SK-N-DZ (cell line): ENCODE data around the gene PTRHD1.

Source experiments
- DNase-seq: peaks from one replicate; pipeline ENCODE4 v3.0.0-alpha.2; 2015; ENCODE audit warnings: low spot score

PTRHD1 gene

GRCh38 chr2:24762518-24762917 lies 30.7 kb downstream of the PTRHD1 start:
- DNase-seq, result no peak

DNA sequence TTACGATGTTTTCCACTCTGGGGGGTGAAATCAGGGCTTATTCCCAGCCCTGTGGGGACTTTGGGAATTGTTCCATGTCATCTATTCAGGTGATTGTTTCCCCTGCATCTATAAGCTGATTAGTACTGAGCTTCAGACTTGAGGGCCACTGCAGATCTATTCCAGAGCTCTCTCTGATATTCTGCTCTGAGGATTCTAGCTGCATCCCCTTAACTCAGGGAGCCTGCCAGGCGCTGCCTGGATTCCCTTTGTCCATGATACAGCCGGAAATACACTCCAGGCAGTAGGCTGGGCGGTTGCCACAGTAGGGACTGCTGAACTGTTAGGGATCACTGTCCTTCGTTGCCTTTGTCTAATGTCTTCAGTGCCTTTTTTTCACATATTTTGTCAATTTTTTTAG lies 31.3 kb downstream of the PTRHD1 start:
- DNase-seq, result no peak

- no peak for DNase-seq
These were observed 36.4 kb downstream of the PTRHD1 start for GRCh38 chr2:24756789-24757188.

- no peak for DNase-seq
These were observed 38.0 kb downstream of the PTRHD1 start for GRCh38 chr2:24754985-24755705.

DNA sequence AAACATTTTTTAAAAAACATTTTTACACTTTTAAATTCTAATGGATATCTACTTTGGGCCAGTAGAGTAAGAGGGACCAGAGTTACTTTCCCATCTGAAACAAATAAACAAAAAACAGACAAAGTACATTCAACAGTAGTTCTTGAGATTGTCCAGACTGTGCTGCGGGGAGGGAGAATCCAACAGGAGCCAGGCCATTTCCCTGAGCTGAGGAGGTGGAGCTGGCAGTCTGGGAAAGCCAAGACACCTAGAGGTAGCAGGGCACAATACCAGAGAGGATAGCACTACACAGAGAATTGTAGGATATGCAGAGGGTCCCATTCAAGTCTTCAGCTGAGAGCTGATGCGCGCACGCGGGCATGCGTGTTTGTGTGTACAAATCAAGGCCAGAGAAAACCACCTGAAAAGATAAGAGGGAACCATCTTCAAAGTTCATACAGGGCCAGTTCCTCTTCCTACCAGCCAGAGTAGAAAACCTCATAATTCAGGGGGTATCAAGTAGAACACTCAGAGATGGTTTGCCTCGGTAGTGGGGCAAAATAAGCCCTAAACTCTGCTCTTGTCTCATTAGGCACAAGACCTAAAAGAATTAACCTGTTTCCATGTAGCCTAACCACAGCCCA lies 44.0 kb downstream of the PTRHD1 start:
- DNase-seq, result peak; percentile 13

DNA sequence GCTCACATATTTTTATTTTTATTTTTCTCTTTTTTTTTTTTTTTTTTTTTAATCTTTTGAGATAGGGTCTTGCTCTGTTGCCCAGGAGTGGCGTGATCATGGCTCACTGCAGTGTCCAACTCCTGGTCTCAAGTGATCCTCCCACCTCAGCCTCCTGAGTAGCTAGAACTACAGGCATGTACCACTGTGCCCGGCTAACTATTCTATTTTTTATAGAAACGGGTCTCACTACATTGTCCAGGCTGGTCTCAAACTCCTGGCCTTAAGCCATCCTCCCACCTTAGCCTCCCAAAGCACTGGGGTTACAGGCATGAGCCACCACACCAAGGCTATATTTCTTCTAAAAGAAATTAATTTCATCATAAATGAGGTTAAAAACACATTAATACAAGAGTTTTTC lies 45.9 kb downstream of the PTRHD1 start:
- no peak for DNase-seq

DNA sequence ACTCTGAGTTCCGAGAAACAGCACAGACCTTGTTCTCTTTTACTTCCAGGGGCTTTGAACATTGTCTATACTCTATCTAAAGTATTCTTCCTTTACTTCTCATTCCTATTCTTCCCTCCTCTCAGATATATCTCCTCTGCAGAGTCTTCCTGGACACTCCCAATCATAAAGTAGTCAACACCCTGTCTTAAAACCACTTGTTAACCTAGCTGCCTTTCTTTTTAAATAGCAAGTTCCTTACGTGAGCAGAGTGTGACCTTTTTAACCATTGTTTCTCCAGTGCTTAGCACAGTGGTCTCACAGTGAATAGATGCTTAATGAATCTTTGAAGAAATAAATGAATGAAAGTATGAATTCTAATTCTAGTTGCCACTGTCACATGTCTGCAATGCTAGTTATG lies 47.4 kb downstream of the PTRHD1 start:
- no peak for DNase-seq

DNA sequence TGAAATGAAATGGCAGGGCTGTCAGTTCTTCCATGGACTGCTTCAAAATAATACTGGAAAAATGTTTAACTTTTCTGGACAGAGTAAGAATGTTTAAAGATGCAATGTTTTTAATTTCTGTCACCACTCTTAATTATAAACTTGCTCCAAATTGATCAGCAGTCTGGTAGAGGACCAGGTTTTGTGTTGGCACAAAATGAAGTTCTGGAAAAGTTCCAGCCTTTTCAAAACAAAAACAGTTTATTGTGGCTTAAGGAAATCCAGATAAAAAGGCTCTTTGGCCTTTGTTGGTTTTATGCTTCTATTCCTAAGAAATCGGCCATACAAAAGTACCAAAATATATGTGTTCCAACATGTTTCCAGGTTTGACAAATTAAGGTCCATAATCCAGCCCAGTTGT lies 48.8 kb downstream of the PTRHD1 start:
- DNase-seq, result no peak

- no peak for DNase-seq
These were observed 49.3 kb downstream of the PTRHD1 start for GRCh38 chr2:24743924-24744323.

- no peak for DNase-seq
These were observed 50.5 kb downstream of the PTRHD1 start for GRCh38 chr2:24742730-24743129.

GRCh38 chr2:24740142-24740541 lies 53.0 kb downstream of the PTRHD1 start:
- no peak for DNase-seq
